Measurements from ENCODE around the gene PI4KB.
A peak's percentile ranks its signal among the peaks of the same experiment; 100 is the strongest.

PI4KB gene

DNA sequence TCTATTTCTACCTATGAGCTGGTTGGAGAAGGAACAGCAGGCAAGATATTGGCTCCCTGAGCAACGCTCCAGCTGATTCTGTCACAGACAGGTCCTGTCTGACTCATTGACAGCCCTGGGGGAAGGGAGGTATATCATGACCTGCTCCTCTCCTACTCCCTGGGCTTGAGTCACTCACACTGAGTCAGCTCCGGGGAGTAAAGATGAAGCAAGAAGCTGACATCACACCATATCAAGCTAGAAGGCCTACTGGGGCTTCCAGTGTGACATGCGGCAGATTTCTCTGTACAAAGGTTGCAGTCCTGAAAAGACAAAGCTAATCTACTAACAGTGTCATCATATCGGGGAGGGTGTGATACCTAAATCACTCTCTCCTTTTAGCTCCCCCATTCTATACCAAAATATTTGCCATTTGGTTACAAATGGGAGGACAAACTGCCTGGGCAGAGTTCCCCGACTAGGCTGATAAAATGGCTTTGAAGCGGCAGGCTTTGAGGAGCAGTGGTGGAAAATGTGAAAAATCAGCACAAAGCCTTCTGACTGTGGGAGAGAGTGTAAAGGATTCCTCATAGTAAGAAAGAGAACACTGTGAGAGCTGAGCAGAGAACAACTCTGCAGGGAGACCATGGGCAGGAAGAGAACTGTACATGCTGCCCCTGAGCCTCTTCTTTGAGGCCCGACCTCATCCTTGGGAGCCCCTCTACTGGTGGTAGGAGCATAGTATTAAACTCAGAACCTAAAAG lies 15.5 kb downstream of the PI4KB start:
- peak; percentile 97 to 98 for DNase-seq

- peak in 1 of 2 donors; percentile 33 for DNase-seq
Measured at GRCh38 chr1:151311011-151311410, 16.2 kb downstream of the PI4KB start.

GRCh38 chr1:151309811-151310323 lies 17.3 kb downstream of the PI4KB start:
- no peak for DNase-seq

- DNase-seq: no peak
Measured at GRCh38 chr1:151294742-151295462, 32.3 kb downstream of the PI4KB start.

DNA sequence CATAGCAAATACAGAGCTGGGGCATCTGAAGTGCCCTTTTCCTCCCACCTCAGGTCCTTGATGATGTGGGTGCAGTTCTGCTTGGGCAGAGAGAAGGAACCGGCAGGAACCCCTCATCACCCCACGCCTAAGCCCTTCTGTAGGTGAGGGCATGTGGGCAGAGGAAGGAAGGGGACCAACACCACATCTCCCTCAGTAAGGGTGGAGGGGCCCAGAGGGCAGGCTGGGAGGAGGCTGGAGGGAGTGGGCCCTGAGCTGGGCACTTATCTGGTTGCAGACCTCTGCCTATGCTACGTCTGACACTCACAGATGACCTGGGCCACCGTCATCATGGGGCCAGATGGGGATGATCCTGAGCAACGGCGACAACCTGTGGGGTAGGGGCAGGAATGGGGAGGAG lies 34.1 kb downstream of the PI4KB start:
- no peak for DNase-seq

GRCh38 chr1:151292207-151293030 lies 34.8 kb downstream of the PI4KB start:
- no peak for DNase-seq

DNA sequence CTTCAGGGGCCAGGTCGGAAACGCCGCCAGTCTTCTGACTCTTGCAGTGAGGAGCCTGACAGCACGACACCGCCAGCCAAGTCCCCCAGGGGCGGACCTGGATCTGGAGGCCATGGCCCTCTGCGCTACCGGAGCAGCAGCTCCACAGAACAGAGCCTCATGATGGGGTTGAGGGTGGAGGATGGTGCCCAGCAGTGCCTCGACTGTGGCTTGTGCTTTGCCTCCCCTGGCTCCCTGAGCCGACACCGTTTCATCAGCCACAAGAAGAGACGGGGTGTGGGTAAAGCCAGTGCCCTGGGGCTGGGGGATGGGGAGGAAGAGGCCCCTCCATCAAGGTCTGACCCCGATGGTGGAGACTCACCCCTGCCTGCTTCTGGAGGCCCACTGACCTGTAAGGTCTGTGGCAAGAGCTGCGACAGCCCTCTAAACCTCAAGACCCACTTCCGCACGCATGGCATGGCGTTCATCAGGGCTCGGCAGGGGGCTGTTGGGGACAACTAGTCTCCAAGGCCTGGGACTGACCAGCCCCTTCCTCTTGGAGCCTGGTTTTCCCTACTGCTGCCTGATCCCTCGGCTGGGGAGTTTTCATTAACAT lies 36.4 kb downstream of the PI4KB start:
- no peak for DNase-seq

DNA sequence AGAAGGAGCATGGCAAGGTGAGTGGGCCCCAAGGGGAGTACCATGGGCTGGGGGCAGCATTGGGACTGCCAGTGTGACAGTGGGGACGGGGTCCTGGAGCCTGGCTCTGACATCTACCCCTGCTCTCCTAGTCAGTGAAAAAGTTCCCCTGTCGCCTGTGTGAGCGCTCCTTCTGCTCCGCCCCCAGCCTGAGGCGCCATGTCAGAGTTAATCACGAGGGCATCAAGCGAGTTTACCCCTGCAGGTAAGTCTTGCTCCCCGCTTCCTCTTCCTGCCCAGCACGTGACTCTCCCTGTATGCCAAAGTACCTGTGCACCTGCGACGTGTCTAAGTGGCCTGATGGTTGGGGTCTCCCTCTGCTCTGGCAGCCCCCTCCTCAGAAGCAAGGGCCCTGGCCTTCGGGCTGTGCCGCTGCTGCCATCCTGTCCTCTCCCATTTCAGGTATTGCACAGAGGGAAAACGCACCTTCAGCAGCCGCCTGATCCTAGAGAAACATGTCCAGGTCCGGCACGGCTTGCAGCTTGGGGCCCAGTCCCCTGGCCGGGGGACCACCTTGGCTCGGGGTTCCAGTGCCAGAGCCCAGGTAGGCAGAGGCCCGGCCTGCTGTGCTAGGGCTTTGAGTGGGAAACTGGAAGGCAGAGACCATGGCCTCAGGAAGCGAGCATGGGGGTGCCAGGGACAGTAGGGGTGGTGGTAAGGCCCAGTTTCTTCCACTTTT lies 37.1 kb downstream of the PI4KB start:
- no peak for DNase-seq

- no peak for DNase-seq
Measured at GRCh38 chr1:151289080-151289935, 37.9 kb downstream of the PI4KB start.

DNA sequence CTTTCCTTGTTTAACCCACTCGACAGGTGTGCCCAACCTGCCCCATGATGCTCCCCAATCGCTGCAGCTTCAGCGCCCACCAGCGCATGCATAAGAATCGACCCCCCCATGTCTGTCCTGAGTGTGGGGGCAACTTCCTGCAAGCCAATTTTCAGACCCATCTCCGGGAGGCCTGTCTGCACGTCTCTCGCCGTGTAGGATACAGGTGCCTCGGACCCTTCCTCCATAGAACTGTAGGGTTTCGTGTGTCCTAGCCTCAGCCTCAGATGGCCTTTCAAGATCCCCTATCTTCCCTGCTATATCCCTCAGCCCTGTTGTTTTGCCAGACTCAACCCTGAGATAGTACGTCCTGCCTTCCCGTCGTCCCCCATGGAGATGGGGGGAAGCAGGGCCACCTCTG lies 38.7 kb downstream of the PI4KB start:
- no peak for DNase-seq

GRCh38 chr1:151287767-151288500 lies 39.3 kb downstream of the PI4KB start:
- no peak for DNase-seq

GRCh38 chr1:151287341-151287699 lies 39.9 kb downstream of the PI4KB start:
- no peak for DNase-seq

DNA sequence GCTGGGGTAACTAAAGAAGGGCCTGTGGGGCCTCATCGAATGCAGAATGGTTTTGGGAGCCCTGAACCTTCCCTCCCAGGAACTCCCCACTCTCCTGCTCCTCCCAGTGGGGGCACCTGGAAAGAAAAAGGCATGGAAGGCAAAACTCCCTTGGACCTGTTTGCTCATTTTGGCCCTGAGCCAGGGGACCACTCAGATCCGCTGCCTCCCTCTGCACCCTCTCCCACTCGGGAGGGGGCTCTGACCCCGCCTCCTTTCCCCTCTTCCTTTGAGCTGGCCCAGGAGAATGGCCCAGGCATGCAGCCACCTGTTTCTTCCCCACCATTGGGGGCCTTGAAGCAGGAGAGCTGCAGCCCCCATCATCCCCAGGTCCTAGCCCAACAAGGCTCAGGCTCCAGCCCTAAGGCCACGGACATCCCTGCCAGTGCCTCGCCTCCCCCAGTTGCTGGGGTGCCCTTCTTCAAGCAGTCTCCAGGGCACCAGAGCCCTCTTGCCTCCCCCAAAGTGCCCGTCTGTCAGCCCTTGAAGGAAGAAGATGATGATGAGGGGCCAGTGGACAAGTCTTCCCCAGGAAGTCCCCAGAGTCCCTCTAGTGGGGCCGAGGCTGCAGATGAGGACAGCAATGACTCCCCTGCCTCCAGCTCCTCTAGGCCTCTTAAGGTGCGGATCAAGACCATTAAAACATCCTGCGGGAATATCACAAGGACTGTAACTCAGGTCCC lies 40.4 kb downstream of the PI4KB start:
- no peak for DNase-seq

DNA sequence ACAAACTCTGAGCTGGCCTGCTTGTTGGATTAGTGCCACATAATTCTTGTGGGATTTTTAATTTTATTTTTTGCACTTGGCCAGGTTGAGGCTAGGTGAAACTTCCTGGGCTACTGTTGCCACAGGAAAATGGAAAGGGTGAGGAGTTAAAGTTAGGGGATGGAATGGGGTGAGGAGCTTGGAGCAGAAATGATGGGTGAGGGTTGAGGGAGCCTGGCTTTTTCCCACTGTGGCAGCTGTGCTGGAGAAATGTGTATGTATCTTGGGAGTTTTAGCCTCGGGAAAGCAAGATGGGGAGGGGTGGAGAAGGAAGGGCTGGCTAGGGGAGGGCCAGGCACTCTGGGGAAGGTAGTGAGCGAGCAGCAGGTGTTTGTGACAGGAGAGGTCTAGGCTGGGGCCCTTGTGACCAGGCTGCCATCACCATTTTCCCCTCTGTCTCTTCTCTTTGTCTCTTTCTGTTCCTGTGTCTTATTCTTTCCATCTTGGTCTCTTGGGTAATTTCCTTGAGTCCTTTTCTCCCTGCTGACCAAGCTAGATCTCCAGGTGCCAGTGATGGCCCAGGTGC lies 43.1 kb downstream of the PI4KB start:
- DNase-seq: no peak

DNA sequence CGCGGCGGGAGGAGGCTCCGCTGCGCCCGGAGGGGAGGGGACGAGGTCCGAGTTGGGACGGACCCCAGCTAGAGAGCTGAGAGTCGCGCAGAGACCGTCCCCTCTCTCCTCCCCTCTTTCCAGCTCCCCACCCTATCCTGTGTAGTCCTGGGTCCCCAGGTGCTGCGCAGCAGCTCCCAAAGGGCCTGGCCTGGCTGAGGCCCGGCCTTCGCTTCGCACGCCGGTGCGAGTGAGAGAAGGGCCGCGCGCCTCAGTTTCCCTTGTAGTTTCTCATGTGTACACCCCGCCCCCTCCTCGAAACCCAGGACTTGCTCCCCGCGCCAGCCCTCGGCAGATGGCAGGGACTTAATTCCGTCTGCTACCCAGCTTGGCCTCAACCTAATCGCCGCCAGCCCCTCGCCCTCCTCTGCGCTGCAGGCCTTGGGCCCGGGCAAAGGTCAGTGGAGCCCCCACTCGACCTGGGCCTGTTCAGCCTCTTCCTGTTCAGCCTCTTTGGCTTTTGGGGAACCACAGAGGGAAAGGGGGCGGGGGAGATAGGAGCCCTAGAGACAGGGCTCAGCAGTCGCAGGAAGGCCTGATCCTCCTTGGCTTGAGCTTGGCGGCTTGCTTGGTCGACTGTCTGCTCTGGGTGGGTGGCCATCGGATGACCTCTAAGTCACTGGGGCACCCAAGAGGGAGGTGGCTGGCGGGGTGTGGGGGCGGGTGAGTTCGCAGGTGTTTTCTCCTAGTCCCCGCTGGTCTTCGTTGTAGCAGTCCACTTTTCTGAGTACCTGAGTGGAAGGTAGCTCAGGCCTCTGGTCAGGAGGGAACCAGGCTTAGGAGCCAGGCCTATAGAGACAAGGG lies 44.1 kb downstream of the PI4KB start:
- peak; percentile 72 to 81 for DNase-seq

DNA sequence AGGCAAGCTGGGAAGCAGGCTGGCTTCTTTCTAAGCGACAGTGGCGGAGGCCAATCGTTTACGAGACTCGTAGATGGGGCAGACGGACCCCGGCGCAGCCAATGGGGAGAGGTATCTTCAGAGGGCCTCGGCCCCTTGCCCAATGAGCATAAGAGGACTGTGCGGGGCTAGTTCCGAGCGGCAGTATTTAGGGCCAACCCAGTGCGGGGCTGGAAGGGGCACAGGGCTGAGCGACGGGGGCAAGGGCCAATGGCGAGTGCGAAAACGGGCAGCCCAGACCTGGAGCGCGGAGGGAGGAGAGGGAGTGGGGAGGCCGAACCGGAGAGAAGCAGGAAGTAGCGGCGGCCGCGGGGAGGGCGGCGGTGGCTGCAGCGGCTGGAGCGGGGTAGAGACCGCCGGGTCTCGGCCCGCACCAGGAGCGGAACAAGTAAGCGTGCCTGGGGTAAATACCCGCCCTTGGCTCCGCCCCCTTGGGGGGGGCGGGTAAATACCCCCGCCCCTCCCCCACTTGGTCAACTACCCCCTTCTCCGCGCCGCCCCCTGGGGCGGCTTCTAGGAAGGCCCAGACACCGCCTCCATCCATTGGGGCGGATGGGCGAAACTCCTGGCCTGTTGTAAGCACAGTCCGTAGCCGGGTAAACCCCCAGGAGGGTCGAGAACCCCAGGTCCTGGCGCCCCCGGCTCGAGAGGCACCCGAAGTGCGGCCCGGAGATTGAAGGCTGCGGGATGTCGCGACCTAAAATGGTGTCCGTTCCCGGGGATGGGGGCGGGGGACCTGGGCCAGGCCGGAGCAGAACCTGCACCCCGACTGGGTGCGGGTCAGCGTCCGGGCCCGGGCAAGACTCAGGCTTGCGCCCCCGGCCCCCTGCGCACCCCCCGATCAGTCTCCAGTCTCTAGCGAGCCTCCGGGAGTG lies 45.0 kb downstream of the PI4KB start, which contains the start of gene ZNF687:
Gene ZNF687, plus strand, starts transcription at position 331 of the 914 bp plus-strand sequence. CDS start 3,993 bp downstream, outside the sequence.
- peak; percentile 100 for DNase-seq

Data from inflammatory macrophage (primary cell).